ENCODE results near the gene KRTAP19-2. TPM values are rescaled to one million over a fixed set of nuclear protein-coding genes. Genes with fewer than 3 reads are reported as not detected.

Gene KRTAP19-2
- total RNA-seq, 1 donor, result not detected

GRCh38 chr21:30486180-30486579, 1.1 kb downstream of the KRTAP19-2 start:
- DNase-seq (ENCODE audit: low read depth), result no peak
- no peak for TF ChIP-seq CTCF (IDR thresholded peaks at IDR 0.05; ENCODE audit: insufficient read depth, low read depth, low read length)
- H3K4me3 ChIP-seq (ENCODE audit: low read depth, low read length), result no peak overlapping the region

- no peak for TF ChIP-seq CTCF (IDR thresholded peaks at IDR 0.05; ENCODE audit: insufficient read depth, low read depth, low read length)
- DNase-seq (ENCODE audit: low read depth), result no peak
- no peak overlapping the region for H3K4me3 ChIP-seq (ENCODE audit: low read depth, low read length)
Measured at GRCh38 chr21:30482130-30482529, 5.1 kb downstream of the KRTAP19-2 start.

- H3K4me3 ChIP-seq (ENCODE audit: low read depth, low read length), result no peak within 1 kb of the TSS
- TF ChIP-seq CTCF (IDR thresholded peaks at IDR 0.05; ENCODE audit: insufficient read depth, low read depth, low read length), result no peak
- DNase-seq (ENCODE audit: low read depth), result no peak
Measured at GRCh38 chr21:30480145-30480544, 7.1 kb downstream of the KRTAP19-2 start, which contains the start of gene KRTAP19-1. TSS of gene KRTAP19-1 (minus strand) at chr21:30480367. CDS start at chr21:30480317, 50 bp downstream.

- no peak for DNase-seq (ENCODE audit: low read depth)
- no peak for TF ChIP-seq CTCF (IDR thresholded peaks at IDR 0.05; ENCODE audit: insufficient read depth, low read depth, low read length)
- H3K4me3 ChIP-seq (ENCODE audit: low read depth, low read length), result no peak overlapping the region
Measured at GRCh38 chr21:30479259-30479658, 8.0 kb downstream of the KRTAP19-2 start.

GRCh38 chr21:30478004-30478403, 9.2 kb downstream of the KRTAP19-2 start:
- no peak overlapping the region for H3K4me3 ChIP-seq (ENCODE audit: low read depth, low read length)
- no peak for TF ChIP-seq CTCF (IDR thresholded peaks at IDR 0.05; ENCODE audit: insufficient read depth, low read depth, low read length)

GRCh38 chr21:30468900-30469714, 18.1 kb downstream of the KRTAP19-2 start:
- no peak overlapping the region for H3K4me3 ChIP-seq (ENCODE audit: low read depth, low read length)
- TF ChIP-seq CTCF (IDR thresholded peaks at IDR 0.05; ENCODE audit: insufficient read depth, low read depth, low read length), result no peak
- DNase-seq (ENCODE audit: low read depth), result no peak

More at GRCh38 chr21:30478004-30478403, 9.2 kb downstream of the KRTAP19-2 start:
- DNase-seq (ENCODE audit: low read depth), result no peak

Data from fibroblast of villous mesenchyme (primary cell).